NCI-H1436 (cell line): ENCODE results near the gene ACSF2.
A peak's percentile ranks its signal among the peaks of the same experiment; 100 is the strongest.
"Not testable (repeated sequence)": the region's sequence is repeated elsewhere in the genome, so short reads cannot be mapped to it uniquely, and the experiment has no call there.

Experiments used
- DNase-seq: peaks from one replicate; lab custom pipeline; 2025; lab: John Stamatoyannopoulos, UW

ACSF2 gene

GRCh38 chr17:50412188-50412732, 13.8 kb upstream of the ACSF2 start:
- DNase-seq, result no peak

- DNase-seq, result no peak
These were observed 11.2 kb upstream of the ACSF2 start for GRCh38 chr17:50414808-50415207.

GRCh38 chr17:50419577-50419976, 6.4 kb upstream of the ACSF2 start:
- DNase-seq, result not testable (repeated sequence)

GRCh38 chr17:50420419-50421112, 5.5 kb upstream of the ACSF2 start:
- no peak for DNase-seq

- no peak for DNase-seq
These were observed 4.5 kb upstream of the ACSF2 start for GRCh38 chr17:50421308-50422051.

- no peak for DNase-seq
These were observed 3.3 kb upstream of the ACSF2 start for GRCh38 chr17:50422738-50423137.

- peak; percentile 56 for DNase-seq
These were observed 2.4 kb upstream of the ACSF2 start for GRCh38 chr17:50423553-50424159.

- no peak for DNase-seq
These were observed 1.6 kb upstream of the ACSF2 start for GRCh38 chr17:50424246-50424995.

GRCh38 chr17:50424996-50425681, 879 bp upstream of the ACSF2 start:
- no peak for DNase-seq

GRCh38 chr17:50426472-50426782, 409 bp downstream of the ACSF2 start:
- DNase-seq, result no peak

GRCh38 chr17:50426814-50427787, 1.1 kb downstream of the ACSF2 start:
- no peak for DNase-seq

- DNase-seq, result not testable (repeated sequence)
These were observed 2.1 kb downstream of the ACSF2 start for GRCh38 chr17:50428126-50428525.

- no peak for DNase-seq
These were observed 2.9 kb downstream of the ACSF2 start for GRCh38 chr17:50428831-50429424.

GRCh38 chr17:50429793-50430192, 3.8 kb downstream of the ACSF2 start:
- DNase-seq, result no peak

- DNase-seq, result no peak
These were observed 5.0 kb downstream of the ACSF2 start for GRCh38 chr17:50430821-50431618.

- DNase-seq, result no peak
These were observed 6.2 kb downstream of the ACSF2 start for GRCh38 chr17:50432125-50432762.

GRCh38 chr17:50437409-50437808, 11.4 kb downstream of the ACSF2 start:
- no peak for DNase-seq

- DNase-seq, result no peak
These were observed 13.0 kb downstream of the ACSF2 start for GRCh38 chr17:50439008-50439407.
